PFSK-1 (cell line): ENCODE measurements around the gene ENOPH1.

ENCODE experiments used
- FOXP2 ChIP-seq: optimal IDR thresholded peaks from 2 replicates; pipeline ENCODE3; 2011; ENCODE audit warnings: borderline replicate concordance, control low read depth, inconsistent platforms; ENCODE audit not compliant: insufficient read depth; ENCODE audit errors: extremely low read length, extremely low read depth
- POLR2AphosphoS5 ChIP-seq: IDR thresholded peaks from 2 replicates; pipeline ENCODE4 v1.6.1; 2012; ENCODE audit warnings: low read depth, mild to moderate bottlenecking, control low read depth, low read length, moderate library complexity
- REST ChIP-seq, 2 experiments: IDR thresholded peaks; 2 replicates each; pipeline versions ENCODE4 v1.6.1 to v1.8.0; 2011 to 2012; ENCODE audit warnings: low read depth in 2 of 2, low read length in 2 of 2, control low read depth in 1 of 2, inconsistent platforms in 1 of 2, mild to moderate bottlenecking in 1 of 2, moderate library complexity in 1 of 2; ENCODE audit not compliant: insufficient read depth in 1 of 2
- SIN3A ChIP-seq: IDR thresholded peaks from 2 replicates; pipeline ENCODE4 v1.6.1; 2012; ENCODE audit warnings: mild to moderate bottlenecking, low read length, moderate library complexity, borderline replicate concordance; ENCODE audit not compliant: insufficient read depth
- TAF1 ChIP-seq: IDR thresholded peaks from 2 replicates; pipeline ENCODE4 v1.6.1; 2012; ENCODE audit warnings: low read length, control low read depth, borderline replicate concordance; ENCODE audit not compliant: insufficient read depth

ENOPH1 gene

GRCh38 chr4:82434949-82435348, 4.6 kb downstream of the ENOPH1 start:
- TF ChIP-seq FOXP2 (no peak), TAF1 (no peak), SIN3A (no peak), REST (IDR thresholded peaks at IDR 0.05; ENCODE audit: insufficient read depth in 1 of 2, low read depth in 2 of 2, low read length in 2 of 2) (no peak), POLR2AphosphoS5 (no peak)

- no peak for TF ChIP-seq REST (IDR thresholded peaks at IDR 0.05; ENCODE audit: insufficient read depth in 1 of 2, low read depth in 2 of 2, low read length in 2 of 2)
- no peak for TF ChIP-seq POLR2AphosphoS5
- TF ChIP-seq FOXP2 = no peak
- no peak for TF ChIP-seq SIN3A
- TF ChIP-seq TAF1 = no peak
Measured at GRCh38 chr4:82436130-82436529, 5.7 kb downstream of the ENOPH1 start.

GRCh38 chr4:82436780-82437179, 6.4 kb downstream of the ENOPH1 start:
- no peak for TF ChIP-seq FOXP2
- TF ChIP-seq TAF1 = no peak
- no peak for TF ChIP-seq SIN3A
- no peak for TF ChIP-seq REST (IDR thresholded peaks at IDR 0.05; ENCODE audit: insufficient read depth in 1 of 2, low read depth in 2 of 2, low read length in 2 of 2)
- no peak for TF ChIP-seq POLR2AphosphoS5

- TF ChIP-seq SIN3A (no peak), REST (IDR thresholded peaks at IDR 0.05; ENCODE audit: insufficient read depth in 1 of 2, low read depth in 2 of 2, low read length in 2 of 2) (no peak), TAF1 (no peak), FOXP2 (no peak)
Measured at GRCh38 chr4:82437285-82438005, 7.1 kb downstream of the ENOPH1 start.
